OCI-LY7 (cell line): ENCODE measurements around the gene ALDH1B1.

Source experiments
- CTCF ChIP-seq: fragments of 200-600 bp; sonication (generic); conservative IDR thresholded peaks from 2 replicates; pipeline ENCODE4 v1.5.1; 2014; ENCODE audit warnings: mild to moderate bottlenecking, antibody characterized with exemption, low read length, moderate library complexity, mixed read lengths
- EZH2phosphoT487 ChIP-seq: fragments of 200-600 bp; sonication (generic); IDR thresholded peaks from 2 replicates; pipeline ENCODE4 v1.6.1; 2018; ENCODE audit warnings: low read depth, borderline replicate concordance, mild to moderate bottlenecking, mixed run types, antibody characterized with exemption, low read length, moderate library complexity, mixed read lengths

GRCh38 chr9:38401994-38402393 lies 9.5 kb downstream of the ALDH1B1 start:
- TF ChIP-seq CTCF: no peak
- no peak for TF ChIP-seq EZH2phosphoT487
